ENCODE results near the gene BAIAP2L2. TPM values are rescaled to one million over a fixed set of nuclear protein-coding genes. Genes with fewer than 3 reads are reported as not detected.

The BAIAP2L2 gene
- total and polyA plus RNA-seq, 4 donors = 0.33 to 0.46 (median 0.44) TPM; not detected in 1

GRCh38 chr22:38051900-38052862, 58.3 kb downstream of the BAIAP2L2 start:
- WGBS = 31% methylated on average over 30 of the region's 30 CpGs
- no peak for TF ChIP-seq ZBTB33 (IDR thresholded peaks at IDR 0.05)
- TF ChIP-seq TAF1 (conservative IDR thresholded peaks at IDR 0.05) = no peak
- TF ChIP-seq, protein P1, sequence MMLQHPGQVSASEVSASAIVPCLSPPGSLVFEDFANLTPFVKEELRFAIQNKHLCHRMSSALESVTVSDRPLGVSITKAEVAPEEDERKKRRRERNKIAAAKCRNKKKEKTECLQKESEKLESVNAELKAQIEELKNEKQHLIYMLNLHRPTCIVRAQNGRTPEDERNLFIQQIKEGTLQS (IDR thresholded peaks at IDR 0.05) = no peak
- TF ChIP-seq, protein P2, sequence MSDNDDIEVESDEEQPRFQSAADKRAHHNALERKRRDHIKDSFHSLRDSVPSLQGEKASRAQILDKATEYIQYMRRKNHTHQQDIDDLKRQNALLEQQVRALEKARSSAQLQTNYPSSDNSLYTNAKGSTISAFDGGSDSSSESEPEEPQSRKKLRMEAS (IDR thresholded peaks at IDR 0.05) = no peak
- TF ChIP-seq RAD21 (IDR thresholded peaks at IDR 0.05) = peak; percentile 96 to 100
- peak in 1 of 2 donors; percentile 19 for TF ChIP-seq RXRA (IDR thresholded peaks at IDR 0.05)
- TF ChIP-seq CTCF (IDR thresholded peaks at IDR 0.05; ENCODE audit: low read depth, low read length, missing input control) = peak; percentile 84
- H3K9me3 ChIP-seq (ENCODE audit: control insufficient read depth in 4 of 4, low read length in 3 of 4) = no peaks in the 10 kb centered on the region

GRCh38 chr22:38051261-38051660, 59.2 kb downstream of the BAIAP2L2 start:
- Histone ChIP-seq H3K36me3 (ENCODE audit: control insufficient read depth in 4 of 4, insufficient read depth in 3 of 4, low read depth in 1 of 4, low read length in 3 of 4) (no peaks in the 10 kb centered on the region), H3K9ac (ENCODE audit: low read depth in 1 of 2, low read length in 2 of 2) (no peak overlapping the region), H3K9me3 (ENCODE audit: control insufficient read depth in 4 of 4, low read length in 3 of 4) (no peaks in the 10 kb centered on the region), H3K27ac (ENCODE audit: low read depth in 1 of 2, low read length in 2 of 2) (no peak overlapping the region), H3K4me1 (ENCODE audit: control insufficient read depth in 4 of 4, insufficient read depth in 4 of 4, low read length in 3 of 4) (peaks cover 0 to 5% (median 3%) of the 10 kb centered on the region in 4 donors), H3K27me3 (ENCODE audit: control insufficient read depth in 4 of 4, insufficient read depth in 4 of 4, low read length in 3 of 4) (no peaks in the 10 kb centered on the region), H3K4me3 (ENCODE audit: low read depth in 1 of 3, low read length in 3 of 3) (no peak overlapping the region)
- 76% methylated on average over 8 of the region's 8 CpGs for WGBS
- no peak for DNase-seq (ENCODE audit: low spot score)
- TF ChIP-seq HNF4A (conservative IDR thresholded peaks at IDR 0.05) = no peak
- TF ChIP-seq RXRA (IDR thresholded peaks at IDR 0.05) = no peak
- TF ChIP-seq, protein P3, sequence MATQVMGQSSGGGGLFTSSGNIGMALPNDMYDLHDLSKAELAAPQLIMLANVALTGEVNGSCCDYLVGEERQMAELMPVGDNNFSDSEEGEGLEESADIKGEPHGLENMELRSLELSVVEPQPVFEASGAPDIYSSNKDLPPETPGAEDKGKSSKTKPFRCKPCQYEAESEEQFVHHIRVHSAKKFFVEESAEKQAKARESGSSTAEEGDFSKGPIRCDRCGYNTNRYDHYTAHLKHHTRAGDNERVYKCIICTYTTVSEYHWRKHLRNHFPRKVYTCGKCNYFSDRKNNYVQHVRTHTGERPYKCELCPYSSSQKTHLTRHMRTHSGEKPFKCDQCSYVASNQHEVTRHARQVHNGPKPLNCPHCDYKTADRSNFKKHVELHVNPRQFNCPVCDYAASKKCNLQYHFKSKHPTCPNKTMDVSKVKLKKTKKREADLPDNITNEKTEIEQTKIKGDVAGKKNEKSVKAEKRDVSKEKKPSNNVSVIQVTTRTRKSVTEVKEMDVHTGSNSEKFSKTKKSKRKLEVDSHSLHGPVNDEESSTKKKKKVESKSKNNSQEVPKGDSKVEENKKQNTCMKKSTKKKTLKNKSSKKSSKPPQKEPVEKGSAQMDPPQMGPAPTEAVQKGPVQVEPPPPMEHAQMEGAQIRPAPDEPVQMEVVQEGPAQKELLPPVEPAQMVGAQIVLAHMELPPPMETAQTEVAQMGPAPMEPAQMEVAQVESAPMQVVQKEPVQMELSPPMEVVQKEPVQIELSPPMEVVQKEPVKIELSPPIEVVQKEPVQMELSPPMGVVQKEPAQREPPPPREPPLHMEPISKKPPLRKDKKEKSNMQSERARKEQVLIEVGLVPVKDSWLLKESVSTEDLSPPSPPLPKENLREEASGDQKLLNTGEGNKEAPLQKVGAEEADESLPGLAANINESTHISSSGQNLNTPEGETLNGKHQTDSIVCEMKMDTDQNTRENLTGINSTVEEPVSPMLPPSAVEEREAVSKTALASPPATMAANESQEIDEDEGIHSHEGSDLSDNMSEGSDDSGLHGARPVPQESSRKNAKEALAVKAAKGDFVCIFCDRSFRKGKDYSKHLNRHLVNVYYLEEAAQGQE (IDR thresholded peaks at IDR 0.05) = no peak
- no peak for TF ChIP-seq EGR1 (IDR thresholded peaks at IDR 0.05; ENCODE audit: low read depth in 2 of 2)
- no peak for TF ChIP-seq SP1 (IDR thresholded peaks at IDR 0.05)
- TF ChIP-seq JUND (IDR thresholded peaks at IDR 0.05) = no peak
- TF ChIP-seq ZBTB33 (IDR thresholded peaks at IDR 0.05) = no peak
- no peak for TF ChIP-seq NR2F2 (IDR thresholded peaks at IDR 0.05)
- no peak for TF ChIP-seq CTCF (IDR thresholded peaks at IDR 0.05; ENCODE audit: low read depth, low read length, missing input control)
- no peak for TF ChIP-seq RAD21 (IDR thresholded peaks at IDR 0.05)
- no peak for TF ChIP-seq FOXA1 (IDR thresholded peaks at IDR 0.05)
- TF ChIP-seq GABPA (IDR thresholded peaks at IDR 0.05 in 1 of 2, conservative IDR thresholded peaks at IDR 0.05 in 1 of 2) = no peak
- TF ChIP-seq, protein P2 (IDR thresholded peaks at IDR 0.05) = no peak
- TF ChIP-seq, protein P1 (IDR thresholded peaks at IDR 0.05) = no peak
- TF ChIP-seq FOXA2 (IDR thresholded peaks at IDR 0.05) = no peak

More at GRCh38 chr22:38051900-38052862, 58.3 kb downstream of the BAIAP2L2 start:
- H3K27me3 ChIP-seq (ENCODE audit: control insufficient read depth in 4 of 4, insufficient read depth in 4 of 4, low read length in 3 of 4) = no peaks in the 10 kb centered on the region
- peaks cover 0 to 9% (median 3%) of the 10 kb centered on the region in 4 donors for H3K4me1 ChIP-seq (ENCODE audit: control insufficient read depth in 4 of 4, insufficient read depth in 4 of 4, low read length in 3 of 4)
- DNase-seq (ENCODE audit: low spot score) = peak; percentile 81
- no peaks in the 10 kb centered on the region for H3K36me3 ChIP-seq (ENCODE audit: control insufficient read depth in 4 of 4, insufficient read depth in 3 of 4, low read depth in 1 of 4, low read length in 3 of 4)
- no peak overlapping the region for H3K4me3 ChIP-seq (ENCODE audit: low read depth in 1 of 3, low read length in 3 of 3)
- H3K9ac ChIP-seq (ENCODE audit: low read depth in 1 of 2, low read length in 2 of 2) = no peak overlapping the region
- H3K27ac ChIP-seq (ENCODE audit: low read depth in 1 of 2, low read length in 2 of 2) = no peak overlapping the region
